GM08714 (cell line): ENCODE measurements around the gene FAM170A.

Source experiments
- H3K4me3 ChIP-seq: fragments of 200-500 bp; sonication (Bioruptor generic); 2 replicates; pipeline ENCODE4 v1.5.1; 2014; ENCODE audit warnings: mild to moderate bottlenecking, low read length, inconsistent platforms
- ZNF274 ChIP-seq: IDR thresholded peaks from 2 replicates; pipeline ENCODE4 v1.6.1; 2012; ENCODE audit warnings: mild to moderate bottlenecking, low read depth, low read length

FAM170A gene

GRCh38 chr5:119629339-119629738 lies at the start of gene FAM170A:
Gene FAM170A, plus strand, starts transcription at chr5:119629558. Its CDS starts 211 bp downstream, at chr5:119629769.
- TF ChIP-seq ZNF274, result no peak
- H3K4me3 ChIP-seq, result no peak within 1 kb of the TSS

- no peak for TF ChIP-seq ZNF274
- H3K4me3 ChIP-seq, result no peak overlapping the region
Measured at GRCh38 chr5:119582987-119583386, 46.4 kb upstream of the FAM170A start.

- H3K4me3 ChIP-seq, result no peak overlapping the region; the same call in 1 of the 2 replicates
- TF ChIP-seq ZNF274, result no peak
Measured at GRCh38 chr5:119583684-119584083, 45.7 kb upstream of the FAM170A start.

- TF ChIP-seq ZNF274, result no peak
- no peak overlapping the region for H3K4me3 ChIP-seq
Measured at GRCh38 chr5:119596046-119596445, 33.3 kb upstream of the FAM170A start.

- TF ChIP-seq ZNF274, result no peak
- no peak overlapping the region for H3K4me3 ChIP-seq
Measured at GRCh38 chr5:119597728-119598298, 31.5 kb upstream of the FAM170A start.

- no peak overlapping the region for H3K4me3 ChIP-seq
- no peak for TF ChIP-seq ZNF274
Measured at GRCh38 chr5:119613937-119614336, 15.4 kb upstream of the FAM170A start.

GRCh38 chr5:119614838-119615237 lies 14.5 kb upstream of the FAM170A start:
- no peak overlapping the region for H3K4me3 ChIP-seq
- no peak for TF ChIP-seq ZNF274

- no peak overlapping the region for H3K4me3 ChIP-seq
- no peak for TF ChIP-seq ZNF274
Measured at GRCh38 chr5:119626086-119626485, 3.3 kb upstream of the FAM170A start.

- no peak overlapping the region for H3K4me3 ChIP-seq
- no peak for TF ChIP-seq ZNF274
Measured at GRCh38 chr5:119630752-119631440, 1.5 kb downstream of the FAM170A start.

GRCh38 chr5:119631660-119632059 lies 2.3 kb downstream of the FAM170A start:
- no peak for TF ChIP-seq ZNF274

GRCh38 chr5:119651486-119651885 lies 22.1 kb downstream of the FAM170A start:
- H3K4me3 ChIP-seq, result no peak overlapping the region
- TF ChIP-seq ZNF274, result no peak

More at GRCh38 chr5:119631660-119632059, 2.3 kb downstream of the FAM170A start:
- H3K4me3 ChIP-seq, result no peak overlapping the region

- no peak overlapping the region for H3K4me3 ChIP-seq
- TF ChIP-seq ZNF274, result no peak
Measured at GRCh38 chr5:119655061-119655460, 25.7 kb downstream of the FAM170A start.

- no peak for TF ChIP-seq ZNF274
- no peak overlapping the region for H3K4me3 ChIP-seq
Measured at GRCh38 chr5:119656023-119656422, 26.7 kb downstream of the FAM170A start.

- TF ChIP-seq ZNF274, result no peak
- no peak overlapping the region for H3K4me3 ChIP-seq
Measured at GRCh38 chr5:119666542-119666941, 37.2 kb downstream of the FAM170A start.

- no peak for TF ChIP-seq ZNF274
- H3K4me3 ChIP-seq, result no peak overlapping the region
Measured at GRCh38 chr5:119678351-119679028, 49.1 kb downstream of the FAM170A start.
